Stimulated activated CD4-positive, alpha-beta T cell treated with anti-CD3 and anti-CD28 coated beads, Interleukin-1b, Interleukin-23, amount 100 ng/mL, for 4 hours (primary cell): ENCODE measurements around the gene ZNF579.
A peak's percentile ranks its signal among the peaks of the same experiment; 100 is the strongest.

Experiments used
- DNase-seq, 2 donors: peaks; one replicate each; pipeline ENCODE4 v3.0.0-alpha.2; 2020; ENCODE audit warnings: low read depth in 2 of 2

Gene ZNF579

GRCh38 chr19:55611983-55612645, 31.5 kb upstream of the ZNF579 start:
- no peak for DNase-seq

GRCh38 chr19:55611300-55611982, 30.8 kb upstream of the ZNF579 start:
- DNase-seq: no peak

GRCh38 chr19:55609326-55609725, 28.7 kb upstream of the ZNF579 start:
- DNase-seq: no peak

- DNase-seq: no peak
These were observed 26.2 kb upstream of the ZNF579 start for GRCh38 chr19:55606817-55607216.

DNA sequence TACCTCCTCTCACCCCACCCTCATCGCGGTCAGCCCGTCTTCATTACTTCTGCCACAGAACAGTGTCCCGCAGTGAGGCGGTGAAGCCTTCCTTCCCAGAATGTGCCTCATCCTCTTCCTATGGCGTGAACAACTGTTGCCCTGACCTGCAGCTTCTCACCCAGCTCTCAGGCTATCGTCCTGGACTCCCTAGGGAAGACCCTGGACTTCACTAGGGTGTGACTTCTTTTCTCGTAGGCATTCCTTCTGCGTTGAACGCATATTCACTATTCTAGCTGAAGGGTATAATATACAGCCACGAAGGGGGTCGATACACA, 25.8 kb upstream of the ZNF579 start:
- DNase-seq: no peak

DNA sequence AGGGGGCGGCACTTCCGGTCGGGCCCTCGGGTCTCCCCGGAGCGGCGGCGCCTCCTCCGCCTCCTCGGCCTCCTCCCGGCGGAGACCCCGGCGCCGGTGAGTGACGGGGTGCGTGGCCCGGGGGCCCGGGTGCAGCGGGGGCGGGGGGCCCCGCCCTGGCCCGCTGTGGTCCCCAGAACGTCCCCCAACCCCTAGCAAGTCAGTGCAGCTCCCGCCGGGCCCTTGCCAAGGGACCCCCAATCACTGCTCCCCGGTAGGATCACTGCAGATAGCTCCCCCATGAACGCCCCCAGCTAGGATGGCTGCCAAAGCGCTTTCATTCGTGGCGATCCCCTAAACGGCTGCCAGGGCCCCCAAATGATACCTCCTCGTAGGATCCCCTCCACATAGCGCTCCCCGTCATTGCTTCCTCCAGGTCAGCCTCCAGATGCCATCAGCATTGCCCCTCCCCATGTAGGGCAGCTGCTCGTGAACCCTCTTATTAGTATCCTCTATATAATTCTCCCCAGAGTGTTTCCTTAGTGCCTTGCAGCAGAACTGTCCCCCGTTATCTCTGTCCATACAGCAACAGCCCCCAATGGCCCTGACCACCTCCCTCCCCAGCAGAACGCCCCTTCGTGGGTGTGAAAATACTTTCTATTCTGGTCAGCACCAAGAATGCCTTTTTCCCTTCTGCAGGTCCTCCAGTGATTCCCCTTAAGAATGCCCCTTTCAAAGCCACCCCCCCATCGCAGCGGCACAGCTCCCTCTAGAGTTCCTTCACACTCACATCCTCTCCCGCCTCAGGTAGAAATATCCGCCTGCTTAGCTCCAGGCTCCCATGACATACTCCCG, 25.2 kb upstream of the ZNF579 start, which contains the start of gene ZNF865:
TSS of gene ZNF865 (plus strand) at position 11 of the 834 bp plus-strand sequence. CDS start 7,972 bp downstream, outside the sequence.
- DNase-seq: peak; percentile 53 to 57

DNA sequence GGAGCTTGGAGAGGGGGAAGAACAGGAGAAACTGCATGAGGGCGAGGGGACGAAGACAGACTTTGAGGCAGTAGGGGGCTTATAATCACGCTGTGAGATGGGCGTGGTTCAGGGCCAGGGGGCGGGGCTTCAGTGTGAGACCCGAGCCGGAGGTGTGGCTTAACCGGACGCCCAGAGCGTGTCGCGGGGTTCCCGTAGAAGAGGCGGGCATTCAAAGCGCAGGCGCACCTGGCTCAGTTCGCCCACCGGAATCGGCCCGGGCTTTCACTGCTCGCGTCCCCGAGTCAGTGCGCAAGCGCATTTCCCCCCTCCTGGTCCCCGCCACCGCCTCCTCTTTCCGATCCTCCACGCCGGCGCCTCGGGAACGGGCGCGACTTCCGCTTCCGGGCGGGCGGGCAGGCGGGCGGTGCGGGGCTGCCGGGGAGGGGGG, 24.6 kb upstream of the ZNF579 start:
- DNase-seq: peak; percentile 98 to 99

- DNase-seq: no peak
These were observed 23.1 kb upstream of the ZNF579 start for GRCh38 chr19:55603581-55604292.

- no peak for DNase-seq
These were observed 22.5 kb upstream of the ZNF579 start for GRCh38 chr19:55603115-55603514.

- no peak for DNase-seq
These were observed 21.7 kb upstream of the ZNF579 start for GRCh38 chr19:55602104-55603001.

DNA sequence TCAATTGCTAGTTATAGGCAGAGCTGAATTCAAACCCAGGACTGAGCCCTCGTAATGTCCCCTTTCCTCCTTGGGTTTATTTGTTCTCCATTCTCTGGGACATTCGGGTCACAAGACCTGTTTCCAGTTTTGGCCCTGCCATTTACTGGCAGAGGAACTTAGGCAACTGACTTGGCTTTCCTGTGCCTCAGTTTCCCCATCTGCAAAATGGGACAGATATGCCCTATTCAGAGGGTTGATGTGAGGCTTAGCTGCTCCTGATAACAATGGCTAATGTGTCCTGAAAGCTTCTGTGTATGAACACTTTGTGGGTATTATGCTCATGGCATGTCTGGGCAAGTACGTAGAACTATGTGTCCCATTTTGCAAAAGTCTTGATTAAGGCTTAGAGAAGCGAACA, 20.4 kb upstream of the ZNF579 start:
- DNase-seq: no peak

DNA sequence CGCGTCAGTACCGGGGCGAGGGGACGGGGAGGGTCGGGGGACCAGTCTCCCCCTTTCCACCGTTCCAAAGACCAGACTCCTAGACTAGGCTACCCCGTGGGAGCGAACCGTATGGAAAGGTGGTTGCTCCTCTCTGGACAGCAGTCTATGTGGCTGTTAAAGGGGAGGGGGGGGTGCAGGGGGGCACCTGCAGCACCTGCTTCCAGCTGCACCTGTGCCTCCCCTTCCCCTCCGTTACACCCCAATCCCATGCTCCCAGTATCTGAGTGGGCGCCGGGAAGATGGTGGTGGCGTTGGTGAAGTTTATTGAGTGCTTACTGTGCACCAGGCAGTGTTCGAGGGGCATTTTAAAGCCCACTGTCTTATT, 20.0 kb upstream of the ZNF579 start:
- DNase-seq: no peak

DNA sequence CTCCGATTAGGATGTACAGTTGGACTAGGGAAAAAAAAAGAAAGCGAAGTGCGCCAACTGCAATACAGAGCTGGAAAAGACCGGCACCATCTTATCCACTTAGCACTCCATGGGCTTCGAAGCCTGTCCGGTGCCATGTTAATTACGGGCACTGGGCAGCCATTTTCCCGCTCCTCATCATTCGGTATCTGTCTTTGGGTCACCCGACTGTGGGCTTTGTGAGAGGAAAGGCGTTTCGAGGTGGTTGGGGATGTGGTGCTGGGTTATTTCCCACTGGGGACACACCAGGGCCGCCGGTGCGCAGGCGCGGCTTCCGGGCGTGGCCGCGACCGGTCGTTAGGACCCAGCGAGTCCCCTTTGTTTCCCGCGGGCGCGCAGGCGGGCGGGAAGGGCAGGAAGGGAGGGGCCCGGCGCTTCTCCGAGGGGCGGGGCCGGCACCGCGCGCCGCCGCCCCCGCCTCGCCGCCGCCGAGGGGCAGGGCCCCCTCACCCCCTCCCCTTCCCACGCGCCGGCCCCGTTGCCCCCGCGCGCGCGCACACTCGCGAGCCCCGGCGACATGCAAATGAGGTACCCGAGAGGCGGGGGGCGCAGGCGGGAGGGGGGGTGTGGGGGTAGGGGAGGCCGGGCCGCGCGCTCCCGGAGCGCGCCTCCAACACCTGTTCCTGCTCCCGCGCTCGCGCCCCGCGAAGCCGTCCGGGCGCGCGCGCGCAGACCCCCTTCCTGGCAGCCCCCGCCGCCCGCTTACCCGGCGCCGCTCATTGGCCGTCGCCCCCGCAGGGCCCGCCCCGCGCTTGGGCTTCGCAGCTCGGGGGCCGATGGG, 19.4 kb upstream of the ZNF579 start, which contains the start of gene ZNF524:
TSS of gene ZNF524 (plus strand) at position 447 of the 820 bp plus-strand sequence. CDS start 1,825 bp downstream, outside the sequence.
- DNase-seq: peak; percentile 75 to 79

DNA sequence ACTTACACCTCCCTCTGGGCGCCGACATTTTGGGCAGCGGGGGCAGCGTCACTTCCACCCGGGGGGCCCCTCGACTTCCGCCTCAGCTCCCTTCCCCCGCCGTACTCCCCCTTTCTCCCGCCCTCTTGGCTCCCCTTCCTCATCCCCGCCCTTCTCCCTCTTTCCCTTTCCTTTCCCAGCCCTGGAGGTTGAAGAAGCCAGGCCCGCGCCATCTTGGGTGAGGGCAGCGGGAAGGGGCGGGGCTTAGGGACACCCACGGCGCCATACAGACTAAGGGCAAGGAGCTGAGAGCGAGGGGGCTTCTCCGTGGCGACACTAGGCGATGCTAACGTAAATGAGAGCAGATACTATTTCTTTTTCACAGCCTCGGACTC, 18.8 kb upstream of the ZNF579 start, which contains the start of gene FIZ1:
TSS of gene FIZ1 (minus strand) at position 50 of the 374 bp plus-strand sequence. CDS start 1,652 bp downstream, outside the sequence.
- peak; percentile 92 to 94 for DNase-seq

DNA sequence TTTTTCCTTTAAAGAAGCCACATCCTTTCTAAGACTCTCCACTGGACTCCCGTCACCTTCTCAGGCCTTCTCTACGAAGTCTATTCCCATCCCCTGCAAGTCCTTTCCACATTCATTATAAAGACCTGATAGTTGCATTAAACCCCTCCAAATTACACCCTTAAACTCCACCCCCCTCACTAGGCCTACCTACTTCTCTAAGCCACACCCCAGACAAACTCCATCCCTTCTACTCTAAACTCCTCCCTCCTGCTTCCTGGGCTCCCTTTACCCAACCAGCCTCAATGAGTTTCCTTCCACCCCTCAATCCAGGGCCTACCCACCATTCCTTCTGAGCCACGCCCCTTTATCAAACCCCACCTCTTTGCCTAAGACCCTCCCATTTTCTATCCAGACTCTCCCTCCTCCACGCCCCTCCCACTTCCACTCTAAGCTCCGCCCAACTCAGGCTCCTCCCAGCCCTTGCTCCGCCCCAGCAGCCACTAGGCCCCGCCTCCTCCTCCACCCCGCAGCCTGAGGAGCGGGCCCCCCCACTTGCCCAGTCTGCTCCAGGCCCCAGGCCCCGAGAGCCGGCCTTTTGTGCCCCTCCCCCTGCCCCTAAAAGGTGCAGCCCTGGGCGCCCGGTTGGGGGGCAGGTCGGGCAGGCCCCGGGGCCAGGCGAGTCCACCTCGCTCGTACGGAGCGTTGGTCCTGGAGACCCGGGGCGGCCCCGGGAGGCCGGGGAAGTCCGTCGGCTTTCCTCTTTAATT, 18.2 kb upstream of the ZNF579 start:
- DNase-seq: peak; percentile 82 to 90

GRCh38 chr19:55598034-55598433, 17.4 kb upstream of the ZNF579 start:
- DNase-seq: no peak

GRCh38 chr19:55597501-55597921, 16.9 kb upstream of the ZNF579 start:
- DNase-seq: no peak

DNA sequence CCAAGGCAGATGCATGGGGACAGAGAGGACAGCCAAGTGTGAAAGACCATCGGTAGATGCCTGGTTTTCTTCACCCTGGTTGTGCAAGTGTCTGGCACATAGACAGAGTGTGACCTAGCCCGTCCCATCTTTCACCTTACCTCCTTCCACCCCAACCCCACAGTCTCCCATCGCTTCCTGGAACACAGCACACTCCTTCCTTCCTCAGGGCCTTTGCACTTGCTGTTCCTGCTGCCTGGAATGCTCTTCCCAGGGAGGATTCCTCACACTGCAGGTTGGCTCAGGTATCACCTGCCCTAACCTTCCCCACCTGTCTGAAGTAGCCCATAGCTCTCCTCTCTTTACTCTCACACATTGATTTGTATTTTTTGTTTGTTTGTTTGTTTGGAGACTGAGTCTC, 15.7 kb upstream of the ZNF579 start:
- DNase-seq: no peak

GRCh38 chr19:55594996-55595545, 14.4 kb upstream of the ZNF579 start:
- no peak for DNase-seq
